ENCODE data around the gene TOX2.

Gene TOX2

DNA sequence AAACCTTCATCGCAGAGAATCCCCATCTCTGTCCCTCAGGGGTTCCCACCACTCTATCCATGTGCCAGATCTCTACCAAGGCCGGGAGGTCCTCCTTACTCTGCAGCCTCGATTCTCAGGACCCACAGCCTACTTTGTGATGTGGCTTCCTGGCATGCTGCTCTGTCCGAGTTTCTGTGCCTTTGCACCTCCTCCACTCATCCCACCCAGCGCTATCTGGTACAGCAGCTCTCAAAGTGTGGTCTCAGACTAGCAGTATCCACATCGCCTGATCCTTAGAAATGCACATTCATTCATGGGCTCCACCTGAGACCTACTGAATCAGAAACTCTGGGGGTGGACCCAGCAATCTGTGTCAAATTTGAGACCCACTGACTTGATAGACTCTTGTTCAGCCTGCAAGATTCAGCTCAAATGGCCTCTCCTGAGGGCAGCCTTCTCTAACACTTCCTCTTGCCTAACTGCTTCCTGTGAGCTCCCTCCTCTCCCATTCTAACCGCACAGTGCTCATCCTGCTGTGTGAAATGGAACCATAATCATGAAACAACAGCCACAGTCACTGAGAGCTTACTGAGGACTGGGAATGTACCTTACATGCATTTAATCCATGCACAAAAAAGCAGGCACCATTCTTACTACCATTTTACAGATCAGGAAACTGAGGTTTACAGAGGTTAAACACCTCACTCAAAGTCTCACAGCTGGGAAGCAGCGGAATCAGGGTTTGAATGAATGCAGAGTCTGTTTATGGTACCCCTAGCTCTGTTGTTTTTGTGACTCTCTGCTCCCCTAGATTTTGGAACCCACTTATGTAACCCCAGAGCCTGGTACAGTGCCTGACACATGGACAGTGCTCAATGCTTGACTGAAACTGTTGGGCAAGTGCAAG is 202.9 kb downstream of the TOX2 start:
- CTCF ChIA-PET = interaction anchor here (0.6 to 2.5 kb wide), 5 partner anchors 12 to 237 kb away, joined by 3 to 44 read pairs (median 4); partner anchors contain the start of gene FITM2
- POLR2A ChIA-PET = interaction anchor here (0.8 to 1.0 kb wide), 2 partner anchors 78 to 192 kb away, joined by 3 to 4 read pairs; no protein-coding TSS in a partner anchor
- TF ChIP-seq BHLHE40 (IDR thresholded peaks at IDR 0.05; ENCODE audit: borderline replicate concordance) (no peak), LEF1 (IDR thresholded peaks at IDR 0.05; ENCODE audit: borderline replicate concordance) (no peak), NFRKB (IDR thresholded peaks at IDR 0.05) (no peak), CTBP1 (IDR thresholded peaks at IDR 0.05; ENCODE audit: borderline replicate concordance) (no peak)
- TF ChIP-seq, protein P1, sequence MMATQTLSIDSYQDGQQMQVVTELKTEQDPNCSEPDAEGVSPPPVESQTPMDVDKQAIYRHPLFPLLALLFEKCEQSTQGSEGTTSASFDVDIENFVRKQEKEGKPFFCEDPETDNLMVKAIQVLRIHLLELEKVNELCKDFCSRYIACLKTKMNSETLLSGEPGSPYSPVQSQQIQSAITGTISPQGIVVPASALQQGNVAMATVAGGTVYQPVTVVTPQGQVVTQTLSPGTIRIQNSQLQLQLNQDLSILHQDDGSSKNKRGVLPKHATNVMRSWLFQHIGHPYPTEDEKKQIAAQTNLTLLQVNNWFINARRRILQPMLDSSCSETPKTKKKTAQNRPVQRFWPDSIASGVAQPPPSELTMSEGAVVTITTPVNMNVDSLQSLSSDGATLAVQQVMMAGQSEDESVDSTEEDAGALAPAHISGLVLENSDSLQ (IDR thresholded peaks at IDR 0.05) = no peak
- DNase-seq (ENCODE audit: extremely low spot score) = no peak

DNA sequence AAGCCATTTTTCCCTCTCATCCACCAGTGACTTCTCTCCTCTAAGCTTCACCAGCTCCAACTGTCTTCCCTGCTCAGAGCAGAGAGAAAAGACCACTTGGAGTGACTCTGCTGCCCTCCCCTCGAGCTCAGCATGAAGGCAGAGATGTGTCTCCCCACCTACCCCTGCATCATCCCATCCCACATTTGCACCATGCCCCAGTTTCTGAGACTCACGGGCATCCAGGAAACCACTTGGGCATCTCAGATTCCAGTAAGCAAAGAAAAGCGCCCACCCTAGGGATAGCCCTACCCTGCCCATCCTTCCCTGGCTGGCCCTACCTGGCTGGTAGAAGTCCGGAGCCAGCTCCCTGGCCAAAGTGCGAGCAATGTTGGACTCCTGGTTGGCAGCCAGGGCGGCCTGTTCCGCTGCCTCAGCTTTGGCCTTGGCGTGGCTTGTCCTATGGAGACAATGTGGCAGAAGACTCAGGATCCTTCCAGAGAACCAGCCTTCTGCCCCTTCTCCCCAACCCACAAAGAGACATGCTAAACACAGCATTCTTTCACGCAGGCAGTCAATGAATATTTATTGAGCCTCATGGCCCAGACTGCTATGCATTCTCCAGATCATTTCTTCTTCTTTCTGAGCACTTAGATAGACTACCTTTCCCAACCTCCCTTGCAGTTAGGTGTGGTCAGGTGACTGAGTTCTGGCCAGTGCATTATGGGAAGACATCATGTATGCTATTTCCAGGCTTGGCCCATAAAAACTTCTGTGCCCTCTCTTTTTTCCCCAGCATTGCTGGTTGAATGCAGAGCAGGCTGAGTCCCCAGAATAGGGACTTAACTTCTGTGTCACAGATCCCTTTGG is 203.8 kb downstream of the TOX2 start:
- ChIA-PET CTCF (interaction anchor here (0.6 to 2.5 kb wide), 3 partner anchors 72 to 236 kb away, joined by 3 to 44 read pairs (median 12); no protein-coding TSS in a partner anchor), POLR2A (no interaction called here)
- no peak for DNase-seq (ENCODE audit: extremely low spot score)
- TF ChIP-seq FOXK2 (IDR thresholded peaks at IDR 0.05) = no peak
- no peak for TF ChIP-seq SUZ12 (IDR thresholded peaks at IDR 0.05)
